Spleen (tissue), 7 donors: ENCODE results near the gene CCDC197.

Source experiments
- POLR2A ChIP-seq, 3 donors: fragments of 450-650 bp; IDR thresholded peaks; one replicate each; pipeline ENCODE4 v1.5.1; 2017; ENCODE audit warnings: antibody characterized with exemption in 3 of 3, mild to moderate bottlenecking in 1 of 3
- POLR2AphosphoS5 ChIP-seq, 3 donors: sonication (generic); formaldehyde crosslinking; IDR thresholded peaks; one replicate each; pipeline ENCODE4 v1.5.1; 2017; ENCODE audit warnings: antibody characterized with exemption in 3 of 3
- TF ChIP-seq, protein P1 (sequence below), 11 experiments: fragments of 200-600 bp in 7 of 11; fragments of 450-650 bp in 4 of 11; sonication (generic) in 4 of 11; IDR thresholded peaks in 8 of 11; conservative IDR thresholded peaks in 3 of 11; 1 replicate in 7 of 11; 2 replicates in 4 of 11; pipeline versions ENCODE4 v1.4.0 to v1.8.0; 2016 to 2021; ENCODE audit warnings: antibody characterized with exemption in 11 of 11, inconsistent platforms in 4 of 11, mild to moderate bottlenecking in 1 of 11
- donor health status: DM: no; HTN: no; CAD: no; lungs with moderate emphysema.
- donor health status: DM: no; HTN: no; CAD: no.
- donor health status: DM: no; HTN: no; CAD: no.

GRCh38 chr14:93964281-93964680, 32.8 kb upstream of the CCDC197 start:
- TF ChIP-seq, protein P1, sequence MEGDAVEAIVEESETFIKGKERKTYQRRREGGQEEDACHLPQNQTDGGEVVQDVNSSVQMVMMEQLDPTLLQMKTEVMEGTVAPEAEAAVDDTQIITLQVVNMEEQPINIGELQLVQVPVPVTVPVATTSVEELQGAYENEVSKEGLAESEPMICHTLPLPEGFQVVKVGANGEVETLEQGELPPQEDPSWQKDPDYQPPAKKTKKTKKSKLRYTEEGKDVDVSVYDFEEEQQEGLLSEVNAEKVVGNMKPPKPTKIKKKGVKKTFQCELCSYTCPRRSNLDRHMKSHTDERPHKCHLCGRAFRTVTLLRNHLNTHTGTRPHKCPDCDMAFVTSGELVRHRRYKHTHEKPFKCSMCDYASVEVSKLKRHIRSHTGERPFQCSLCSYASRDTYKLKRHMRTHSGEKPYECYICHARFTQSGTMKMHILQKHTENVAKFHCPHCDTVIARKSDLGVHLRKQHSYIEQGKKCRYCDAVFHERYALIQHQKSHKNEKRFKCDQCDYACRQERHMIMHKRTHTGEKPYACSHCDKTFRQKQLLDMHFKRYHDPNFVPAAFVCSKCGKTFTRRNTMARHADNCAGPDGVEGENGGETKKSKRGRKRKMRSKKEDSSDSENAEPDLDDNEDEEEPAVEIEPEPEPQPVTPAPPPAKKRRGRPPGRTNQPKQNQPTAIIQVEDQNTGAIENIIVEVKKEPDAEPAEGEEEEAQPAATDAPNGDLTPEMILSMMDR (IDR thresholded peaks at IDR 0.05 in 8 of 11, conservative IDR thresholded peaks at IDR 0.05 in 3 of 11): no peak
- no peak for TF ChIP-seq POLR2A (IDR thresholded peaks at IDR 0.05)
- no peak for TF ChIP-seq POLR2AphosphoS5 (IDR thresholded peaks at IDR 0.05)
